GM23338 (cell line): ENCODE data around the gene PHF10. TPM values are rescaled to one million over a fixed set of nuclear protein-coding genes. Genes with fewer than 3 reads are reported as not detected.

ENCODE experiments used
- ATAC-seq: fragments of 200-7000 bp; cut with Tn5 transposase; 3 replicates; pipeline ENCODE4 v1.9.1; 2020
- DNase-seq: peaks from one replicate; pipeline ENCODE4 v3.0.0-alpha.2; 2015; ENCODE audit warnings: low spot score
- H2AFZ ChIP-seq: fragments of 200-600 bp; sonication (generic); 2 replicates; pipeline ENCODE4 v1.8.0; 2016; ENCODE audit warnings: antibody characterized with exemption, mild to moderate bottlenecking, moderate library complexity
- H3F3A ChIP-seq: fragments of 200-600 bp; sonication (generic); replicated peaks from 2 replicates; pipeline ENCODE4 v1.8.0; 2017; ENCODE audit warnings: antibody characterized with exemption, mixed run types, low read depth
- H3K27ac ChIP-seq: fragments of 200-600 bp; sonication (generic); 2 replicates; pipeline ENCODE4 v1.6.1; 2016; ENCODE audit warnings: low read depth
- H3K27me3 ChIP-seq: fragments of 200-600 bp; sonication (generic); 2 replicates; pipeline ENCODE4 v1.8.0; 2016; ENCODE audit warnings: mild to moderate bottlenecking, mixed run types, moderate library complexity; ENCODE audit not compliant: insufficient read depth
- H3K36me3 ChIP-seq: fragments of 200-600 bp; sonication (generic); 2 replicates; pipeline ENCODE4 v1.8.0; 2016; ENCODE audit warnings: mild to moderate bottlenecking; ENCODE audit not compliant: insufficient read depth
- H3K4me1 ChIP-seq: fragments of 200-600 bp; sonication (generic); 2 replicates; pipeline ENCODE4 v1.8.0; 2016; ENCODE audit warnings: mild to moderate bottlenecking, moderate library complexity; ENCODE audit not compliant: insufficient read depth
- H3K4me2 ChIP-seq: fragments of 200-600 bp; sonication (generic); 2 replicates; pipeline ENCODE4 v1.7.1; 2017; ENCODE audit warnings: mixed run types
- H3K4me3 ChIP-seq: fragments of 200-600 bp; sonication (generic); 2 replicates; pipeline ENCODE4 v1.6.1; 2016; ENCODE audit warnings: mixed run types
- H3K79me2 ChIP-seq: fragments of 200-600 bp; sonication (generic); replicated peaks from 2 replicates; pipeline ENCODE4 v1.8.0; 2017; ENCODE audit warnings: mild to moderate bottlenecking; ENCODE audit not compliant: insufficient read depth
- H3K9me2 ChIP-seq: fragments of 200-600 bp; sonication (generic); 2 replicates; pipeline ENCODE4 v1.8.0; 2017; ENCODE audit not compliant: insufficient read depth
- H4K20me1 ChIP-seq: fragments of 200-600 bp; sonication (generic); replicated peaks from 2 replicates; pipeline ENCODE4 v1.8.0; 2017; ENCODE audit warnings: mild to moderate bottlenecking; ENCODE audit not compliant: insufficient read depth
- H3K27ac Mint-ChIP-seq: 2 replicates; pipeline ENCODE4 v1.8.0; 2020; ENCODE audit warnings: inconsistent platforms, mild to moderate bottlenecking, moderate library complexity, mixed read lengths
- H3K27me3 Mint-ChIP-seq: 3 replicates; pipeline ENCODE4 v1.8.0; 2022; ENCODE audit warnings: low read depth, mild to moderate bottlenecking, moderate library complexity, mixed read lengths, inconsistent platforms; ENCODE audit not compliant: insufficient read depth, poor library complexity
- H3K36me3 Mint-ChIP-seq: 3 replicates; pipeline ENCODE4 v1.8.0; 2021; ENCODE audit warnings: low read depth, mild to moderate bottlenecking, inconsistent platforms, moderate library complexity, mixed read lengths
- H3K4me1 Mint-ChIP-seq: 3 replicates; pipeline ENCODE4 v1.8.0; 2020; ENCODE audit warnings: mild to moderate bottlenecking, inconsistent platforms, mixed read lengths
- H3K4me3 Mint-ChIP-seq: 3 replicates; pipeline ENCODE4 v1.8.0; 2021; ENCODE audit warnings: moderate library complexity, mild to moderate bottlenecking, inconsistent platforms, mixed read lengths
- H3K9me3 Mint-ChIP-seq: 3 replicates; pipeline ENCODE4 v1.8.0; 2020; ENCODE audit warnings: moderate library complexity, mild to moderate bottlenecking, inconsistent platforms, mixed read lengths
- CREB1 ChIP-seq: fragments of 250-450 bp; sonication (Bioruptor Pico); IDR thresholded peaks from 2 replicates; pipeline ENCODE4 v1.5.0; 2020; ENCODE audit warnings: low read depth, mild to moderate bottlenecking, moderate library complexity
- CTCF ChIP-seq, 2 experiments: fragments of 200-600 bp in 1 of 2; sonication (generic) in 1 of 2; conservative IDR thresholded peaks; 2 replicates each; pipeline versions ENCODE4 v1.5.1 to v1.6.1; 2016 to 2017; ENCODE audit warnings: antibody characterized with exemption in 2 of 2, low read depth in 2 of 2, mild to moderate bottlenecking in 2 of 2, moderate library complexity in 1 of 2
- ETS1 ChIP-seq: IDR thresholded peaks from 2 replicates; pipeline ENCODE4 v1.6.1; 2016; ENCODE audit warnings: antibody characterized with exemption
- EZH2 ChIP-seq: fragments of 200-600 bp; sonication (generic); IDR thresholded peaks from one replicate; pipeline ENCODE4 v1.8.0; 2017; ENCODE audit warnings: antibody characterized with exemption, mild to moderate bottlenecking, low read depth; ENCODE audit not compliant: unreplicated experiment
- EZH2phosphoT487 ChIP-seq: fragments of 200-600 bp; sonication (generic); IDR thresholded peaks from one replicate; pipeline ENCODE4 v1.8.1; 2018; ENCODE audit warnings: antibody characterized with exemption; ENCODE audit not compliant: unreplicated experiment
- JUNB ChIP-seq: IDR thresholded peaks from one replicate; pipeline ENCODE4 v1.6.1; 2016; ENCODE audit warnings: antibody characterized with exemption; ENCODE audit not compliant: unreplicated experiment
- NANOG ChIP-seq: IDR thresholded peaks from 2 replicates; pipeline ENCODE4 v1.6.1; 2016; ENCODE audit warnings: antibody characterized with exemption, borderline replicate concordance
- POLR2AphosphoS5 ChIP-seq: IDR thresholded peaks from 2 replicates; pipeline ENCODE4 v1.6.1; 2016; ENCODE audit warnings: antibody characterized with exemption, low read depth
- REST ChIP-seq: IDR thresholded peaks from one replicate; pipeline ENCODE4 v1.6.1; 2018; ENCODE audit warnings: antibody characterized with exemption; ENCODE audit not compliant: unreplicated experiment
- STAT1 ChIP-seq: IDR thresholded peaks from one replicate; pipeline ENCODE4 v1.6.1; 2016; ENCODE audit warnings: antibody characterized with exemption; ENCODE audit not compliant: unreplicated experiment
- ZNF114 ChIP-seq: fragments of 250-450 bp; sonication (Bioruptor Pico); IDR thresholded peaks from 2 replicates; pipeline ENCODE4 v1.5.0; 2020; ENCODE audit warnings: mild to moderate bottlenecking, moderate library complexity
- ZNF331 ChIP-seq: fragments of 250-450 bp; sonication (Bioruptor Pico); IDR thresholded peaks from 2 replicates; pipeline ENCODE4 v1.5.0; 2020; ENCODE audit warnings: low read depth, mild to moderate bottlenecking, moderate library complexity
- ZNF462 ChIP-seq: fragments of 250-450 bp; sonication (Bioruptor Pico); IDR thresholded peaks from 2 replicates; pipeline ENCODE4 v1.5.0; 2020; ENCODE audit warnings: mild to moderate bottlenecking, moderate library complexity
- polyA plus RNA-seq: library from polyadenylated mRNA; unstranded; fragments of >200 nt; fragmentation: Nextera tagmentation; extraction: Ambion mirVana; gene quantifications from 2 replicates; pipeline ENCODE4 v1.2.1, GENCODE V29; 2016
- total RNA-seq: library from RNA; depleted of rRNA; stranded (reverse); fragments of >200 nt; shearing (Covaris generic); gene quantifications from 2 replicates; pipeline ENCODE4 v1.2.3, GENCODE V29; 2014

The PHF10 gene
- total and polyA plus RNA-seq, 2 experiments from 2014 or later = 16.5 to 44.7 TPM

- H4K20me1 ChIP-seq = 0 out of 2 replicates have a peak, but pooled peaks cover 4% of the 10 kb centered on the region
- Mint-ChIP-seq H3K27me3 (peaks cover 13% of the 10 kb centered on the region), H3K27ac (no peak overlapping the region), H3K36me3 (peaks cover 77% of the 10 kb centered on the region), H3K4me1 (peaks cover 10% of the 10 kb centered on the region; the same call in 2 of the 3 replicates), H3K4me3 (no peak overlapping the region), H3K9me3 (peaks cover 3% of the 10 kb centered on the region; the same call in 2 of the 3 replicates)
- H3K36me3 ChIP-seq = peaks cover 27% of the 10 kb centered on the region
- no peak for TF ChIP-seq POLR2AphosphoS5
- TF ChIP-seq CREB1 = no peak
- no peak for TF ChIP-seq ZNF331
- TF ChIP-seq CTCF (conservative IDR thresholded peaks at IDR 0.05; ENCODE audit: low read depth in 2 of 2) = no peak
- no peak for TF ChIP-seq ZNF462 (CRISPR knock-in tag)
- no peak for TF ChIP-seq REST
- TF ChIP-seq NANOG = no peak
- TF ChIP-seq EZH2phosphoT487 = no peak
- TF ChIP-seq ZNF114 = no peak
- no peak for TF ChIP-seq EZH2
- TF ChIP-seq STAT1 = no peak
- TF ChIP-seq JUNB = no peak
- no peak for TF ChIP-seq ETS1
- H3K4me2 ChIP-seq = no peak overlapping the region
- H3K4me3 ChIP-seq = no peak overlapping the region
- 0 out of 2 replicates have a peak, but pooled peaks cover 3% of the 10 kb centered on the region for H3K9me2 ChIP-seq
- H3K27me3 ChIP-seq = no peaks in the 10 kb centered on the region
- ATAC-seq (no peak), DNase-seq (no peak)
- H3K27ac ChIP-seq = no peak overlapping the region
- H3F3A ChIP-seq = no peaks in the 10 kb centered on the region
- H3K4me1 ChIP-seq = no peaks in the 10 kb centered on the region
- peaks cover 82% of the 10 kb centered on the region for H3K79me2 ChIP-seq
- H2AFZ ChIP-seq = no peak overlapping the region
Measured at GRCh38 chr6:169689287-169689686, 35.0 kb downstream of the PHF10 start.
